Measurements from ENCODE around the gene AAK1.
A peak's percentile ranks its signal among the peaks of the same experiment; 100 is the strongest.
"Not testable (repeated sequence)": the region's sequence is repeated elsewhere in the genome, so short reads cannot be mapped to it uniquely, and the experiment has no call there.

Gene AAK1

GRCh38 chr2:69566669-69567068, 76.9 kb downstream of the AAK1 start:
- DNase-seq, result no peak

GRCh38 chr2:69565431-69565839, 78.1 kb downstream of the AAK1 start:
- DNase-seq, result peak; percentile 73

DNA sequence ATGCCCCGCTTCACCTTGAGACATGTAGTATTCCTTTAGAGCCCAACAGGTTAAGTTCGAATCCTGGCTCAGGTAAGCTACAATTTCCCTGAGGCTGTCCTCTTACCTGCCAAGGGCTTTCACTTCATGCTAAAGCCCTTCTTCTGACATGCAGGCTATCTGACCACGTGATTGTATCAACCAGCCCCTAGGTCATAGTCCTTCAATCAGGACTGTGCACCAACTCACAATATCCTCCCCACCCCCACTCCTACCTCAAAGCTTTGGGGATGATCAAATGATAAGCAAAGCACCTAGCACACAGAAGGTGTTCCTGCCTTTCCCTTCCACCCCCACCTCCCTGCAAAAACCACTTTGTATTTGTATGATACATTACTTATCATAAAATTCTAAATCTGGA, 78.9 kb downstream of the AAK1 start:
- DNase-seq, result no peak

DNA sequence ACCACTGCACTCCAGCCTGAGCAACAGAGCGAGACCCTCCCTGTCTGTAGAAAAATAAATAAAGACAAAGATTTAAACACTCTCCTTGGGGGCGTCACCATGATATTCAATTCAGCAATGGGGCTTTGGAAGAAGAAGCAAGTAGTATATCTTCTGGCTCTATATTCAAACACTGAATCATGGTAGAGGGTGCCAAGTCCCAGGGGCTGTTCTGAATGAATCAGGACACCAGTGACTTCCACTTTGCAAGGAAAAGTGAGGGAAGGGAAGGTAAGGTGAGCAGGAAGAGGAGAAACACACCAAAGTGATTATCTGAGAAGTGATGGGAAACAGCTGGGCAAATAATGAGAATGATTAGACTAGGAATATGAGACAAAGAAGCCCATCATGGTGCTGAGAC, 80.5 kb downstream of the AAK1 start:
- DNase-seq, result no peak

- DNase-seq, result no peak
Observed at GRCh38 chr2:69561101-69561500, 82.4 kb downstream of the AAK1 start.

DNA sequence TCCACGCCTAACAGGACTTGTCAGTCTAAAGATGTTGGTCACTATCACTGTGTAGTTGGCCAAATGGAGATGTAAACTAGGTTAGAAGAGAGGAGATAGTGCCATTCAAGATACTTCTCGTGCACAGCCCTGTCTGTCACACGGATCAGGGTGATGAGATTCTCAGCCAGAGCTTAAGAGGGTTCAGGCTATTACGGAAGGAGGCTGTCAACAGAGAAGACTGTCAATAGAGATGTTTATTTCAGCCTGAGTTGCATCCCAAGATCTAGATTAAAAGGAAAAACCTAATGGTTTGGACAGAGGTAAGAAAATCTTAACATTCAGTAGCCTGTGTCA, 83.4 kb downstream of the AAK1 start:
- no peak for DNase-seq

DNA sequence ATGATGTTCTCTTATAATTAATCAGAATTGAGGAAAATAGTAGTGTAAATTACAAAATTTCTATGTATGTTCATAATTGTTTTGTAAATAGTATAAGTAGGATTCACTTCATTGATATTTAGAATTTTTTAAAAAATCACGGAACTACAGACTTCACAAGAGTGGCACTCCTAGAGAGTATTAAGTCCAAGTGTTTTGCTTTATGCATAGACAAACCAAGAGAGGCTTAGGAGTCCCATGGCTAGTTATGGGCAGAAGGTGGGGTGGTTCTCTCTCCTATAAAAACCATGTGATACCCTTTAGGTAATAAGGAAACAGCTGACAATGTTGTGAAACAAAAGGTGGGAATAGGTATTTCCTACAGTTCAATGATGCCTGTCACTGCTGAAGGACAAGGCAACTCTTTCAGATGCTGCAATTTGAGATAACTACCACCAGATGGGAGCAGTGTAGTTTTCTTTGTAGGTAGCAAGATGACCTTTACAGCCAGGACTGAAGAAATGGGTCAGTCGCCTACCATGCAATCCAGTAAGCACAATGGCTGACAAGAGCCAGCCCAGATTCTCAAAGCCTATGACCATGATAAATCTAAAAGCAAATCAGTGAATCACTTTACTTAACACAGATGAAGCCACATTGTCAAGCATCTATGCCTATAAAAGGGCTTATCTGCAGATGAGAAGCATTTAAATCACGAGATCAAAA, 83.9 kb downstream of the AAK1 start:
- no peak for DNase-seq

DNA sequence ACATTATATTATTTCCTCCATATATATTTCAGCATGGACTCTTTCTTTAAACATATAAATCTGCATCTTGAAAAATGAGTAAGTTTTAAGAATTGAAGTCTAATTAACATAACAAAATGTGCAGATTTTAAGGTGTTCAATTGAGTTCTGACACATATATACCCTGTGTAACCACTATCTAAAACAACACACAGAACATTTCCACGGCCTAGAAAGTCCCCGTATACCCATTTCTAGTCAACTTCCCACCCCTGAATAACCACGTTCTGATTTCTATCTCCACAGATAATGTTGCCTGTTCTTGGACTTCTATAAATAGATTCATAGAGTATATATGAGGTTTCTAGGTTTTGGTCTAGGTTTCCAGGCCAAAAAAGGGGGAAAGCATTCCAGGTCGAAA, 87.5 kb downstream of the AAK1 start:
- no peak for DNase-seq

DNA sequence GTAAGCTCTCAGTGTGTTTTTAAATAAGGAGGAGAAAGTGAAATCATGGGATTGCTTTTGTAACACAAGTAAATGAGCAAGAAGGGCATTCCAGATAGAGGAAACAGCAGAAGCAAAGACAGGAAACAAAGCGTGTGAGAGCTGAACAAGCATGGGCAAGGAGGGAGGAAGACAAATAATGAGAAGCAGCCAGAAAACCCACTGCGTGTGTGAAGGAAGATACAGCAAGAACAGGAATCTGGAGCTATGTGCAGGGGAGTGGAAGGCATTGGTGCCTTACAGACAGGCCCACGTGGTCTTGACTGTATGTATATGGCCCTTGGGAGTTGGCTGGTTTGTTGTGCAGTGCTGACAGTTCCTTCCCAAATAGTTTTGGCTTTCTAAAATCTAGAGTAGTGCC, 88.6 kb downstream of the AAK1 start:
- no peak for DNase-seq

- DNase-seq, result no peak
Observed at GRCh38 chr2:69554568-69554967, 89.0 kb downstream of the AAK1 start.

DNA sequence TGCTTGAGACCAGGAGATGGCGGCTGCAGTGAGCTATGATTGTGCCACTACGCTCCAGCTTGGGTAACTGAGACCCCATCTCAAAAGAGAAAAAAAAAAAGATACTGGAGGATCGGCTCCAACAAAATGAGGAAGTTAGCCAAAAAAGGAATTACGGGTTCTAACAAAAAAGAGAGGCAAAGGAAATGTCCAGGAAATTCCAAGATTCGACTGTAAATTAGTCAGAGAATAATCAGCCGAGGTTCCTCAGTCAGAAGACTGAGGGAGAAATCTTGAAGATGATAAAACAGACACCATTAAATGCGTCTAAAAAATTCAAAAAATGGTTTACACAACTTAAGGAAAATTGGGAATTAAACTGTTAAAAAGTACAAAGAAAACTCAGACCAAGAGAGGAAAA, 89.5 kb downstream of the AAK1 start:
- DNase-seq, result no peak

- DNase-seq, result not testable (repeated sequence)
Observed at GRCh38 chr2:69550511-69550910, 93.0 kb downstream of the AAK1 start.

GRCh38 chr2:69549421-69549820, 94.1 kb downstream of the AAK1 start:
- DNase-seq, result no peak

DNA sequence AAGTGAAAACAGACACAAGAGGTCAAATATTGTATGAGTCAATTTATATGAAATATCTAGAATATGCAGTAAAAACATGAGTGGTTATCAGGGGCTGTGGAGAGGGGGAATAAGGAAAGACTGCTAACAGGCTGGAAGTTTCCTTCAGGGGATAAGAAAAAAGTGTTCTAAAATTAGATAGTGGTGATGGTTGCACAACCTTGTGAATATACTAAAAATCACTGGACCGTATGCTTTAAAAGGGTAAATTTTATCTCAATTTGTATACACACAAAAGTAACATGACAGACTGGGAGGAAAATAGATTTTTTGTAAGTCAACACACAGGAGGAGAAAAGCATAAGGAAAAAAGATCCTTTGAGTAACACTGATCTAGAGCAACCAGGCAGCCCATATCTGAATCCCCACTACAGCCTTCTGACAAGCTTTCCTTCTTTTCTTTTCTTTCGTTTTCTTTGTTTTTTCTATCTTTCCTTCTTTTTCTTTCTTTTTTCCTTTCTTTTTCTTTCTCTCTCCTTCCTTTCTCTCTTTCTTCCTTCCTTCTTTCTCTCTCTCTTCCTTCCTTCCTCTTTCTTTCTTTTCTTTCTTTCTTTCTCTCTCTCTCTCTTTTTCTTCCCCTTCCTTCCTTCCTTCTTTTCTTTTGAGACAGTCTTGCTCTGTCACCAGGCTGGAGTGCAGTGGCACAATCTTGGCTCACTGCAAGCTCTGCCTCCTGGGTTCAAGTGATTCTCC, 95.4 kb downstream of the AAK1 start:
- DNase-seq, result no peak

DNA sequence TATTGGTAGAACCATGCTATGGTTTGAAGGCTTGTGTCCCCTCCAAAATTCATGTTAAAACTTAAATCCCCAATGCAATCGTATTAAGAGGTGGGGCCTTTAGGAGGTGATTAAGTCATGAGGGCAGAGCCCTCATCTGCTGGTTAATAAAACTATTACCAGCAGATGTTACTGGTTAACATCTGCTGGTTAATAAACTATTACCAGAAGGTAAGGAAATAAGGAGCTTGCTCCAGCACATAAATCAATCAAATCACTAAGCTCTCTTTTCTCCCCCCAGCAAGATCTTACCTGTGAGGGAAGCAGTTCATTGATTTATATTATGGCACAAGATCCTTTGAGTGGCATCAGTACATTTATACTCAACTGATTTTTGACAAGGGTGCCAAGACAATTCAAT, 96.9 kb downstream of the AAK1 start:
- DNase-seq, result no peak

DNA sequence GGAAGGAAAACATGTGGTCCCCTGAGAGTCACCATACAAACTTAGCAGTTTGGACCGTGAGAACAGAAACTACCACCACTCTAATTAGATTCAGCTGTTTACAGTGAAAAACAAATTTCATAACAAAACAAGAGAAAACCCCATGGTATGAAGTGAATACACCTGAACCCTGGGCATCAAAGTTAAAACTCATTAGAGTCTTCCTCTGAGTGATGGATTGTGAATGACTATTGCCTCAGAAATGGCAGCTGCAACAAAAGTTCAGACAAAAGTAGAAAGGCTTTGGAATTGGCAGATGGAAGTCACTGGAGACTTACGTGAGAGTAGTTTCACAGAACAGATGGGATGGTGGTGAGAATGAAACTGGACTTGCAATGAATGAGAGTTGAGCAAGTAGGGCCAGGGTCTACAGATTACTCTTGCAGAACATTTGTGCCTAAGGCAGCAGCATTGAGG, 98.0 kb downstream of the AAK1 start:
- no peak for DNase-seq

GRCh38 chr2:69544951-69545350, 98.6 kb downstream of the AAK1 start:
- no peak for DNase-seq

- no peak for DNase-seq
Observed at GRCh38 chr2:69539549-69539908, 104.0 kb downstream of the AAK1 start.

GRCh38 chr2:69538872-69539548, 104.5 kb downstream of the AAK1 start:
- no peak for DNase-seq

DNA sequence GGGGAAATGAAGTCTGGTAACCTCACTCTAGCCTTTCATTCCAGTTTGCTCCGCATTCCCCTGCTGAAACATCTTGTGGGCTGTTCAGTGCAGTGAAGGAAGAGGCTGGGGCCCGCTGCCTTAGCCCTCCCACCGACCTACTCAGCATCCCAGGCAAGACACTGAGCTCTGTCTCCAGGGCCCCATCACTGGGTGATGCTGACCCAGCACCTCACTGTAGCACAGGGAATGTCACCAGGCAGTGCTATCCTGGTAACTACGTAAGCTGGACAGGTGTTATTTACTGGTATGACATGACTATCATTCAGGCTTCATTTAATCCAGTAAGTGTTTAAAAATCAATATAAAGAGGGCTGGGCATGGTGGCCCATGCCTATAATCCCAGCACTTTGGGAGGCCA, 105.3 kb downstream of the AAK1 start:
- no peak for DNase-seq

DNA sequence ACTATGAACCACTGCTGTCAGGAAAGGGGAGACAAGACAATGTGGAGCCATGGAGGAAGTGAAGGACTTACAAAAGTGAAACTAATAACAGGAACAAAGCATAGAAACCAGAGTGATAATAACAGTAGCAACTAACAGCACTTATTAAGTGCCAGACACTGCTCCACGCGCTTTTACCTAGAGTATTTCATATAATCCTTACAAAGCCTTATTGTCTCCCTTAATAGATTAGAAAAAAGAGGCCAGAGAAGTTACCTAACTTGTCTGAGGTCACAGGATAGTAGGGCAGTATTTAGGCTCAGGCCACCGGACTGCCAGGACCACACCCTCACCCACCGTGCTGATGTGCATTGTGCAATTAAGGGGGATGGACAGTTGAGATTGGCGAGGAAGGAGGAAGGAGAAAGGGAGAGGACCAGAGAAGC, 107.7 kb downstream of the AAK1 start:
- DNase-seq, result no peak

- no peak for DNase-seq
Observed at GRCh38 chr2:69531186-69531585, 112.4 kb downstream of the AAK1 start.

DNA sequence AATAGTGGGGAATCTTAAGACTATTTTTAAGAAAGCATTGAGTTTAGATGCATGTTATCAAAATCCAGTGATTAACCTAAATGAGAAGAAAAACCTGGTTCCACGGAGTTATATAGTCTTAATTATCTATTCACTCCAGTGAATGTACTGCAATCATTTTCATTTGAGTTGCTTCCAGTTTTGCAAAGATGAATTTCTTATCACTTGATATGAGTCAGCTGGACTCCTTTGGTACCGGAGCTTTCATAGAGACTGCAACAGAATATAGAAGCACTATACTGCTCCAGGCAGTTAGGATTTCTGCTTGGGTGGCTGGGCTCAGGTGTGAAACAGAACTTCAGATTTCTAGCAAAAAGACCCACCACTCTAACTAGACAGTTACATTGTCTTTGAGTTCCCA, 114.1 kb downstream of the AAK1 start:
- no peak for DNase-seq

DNA sequence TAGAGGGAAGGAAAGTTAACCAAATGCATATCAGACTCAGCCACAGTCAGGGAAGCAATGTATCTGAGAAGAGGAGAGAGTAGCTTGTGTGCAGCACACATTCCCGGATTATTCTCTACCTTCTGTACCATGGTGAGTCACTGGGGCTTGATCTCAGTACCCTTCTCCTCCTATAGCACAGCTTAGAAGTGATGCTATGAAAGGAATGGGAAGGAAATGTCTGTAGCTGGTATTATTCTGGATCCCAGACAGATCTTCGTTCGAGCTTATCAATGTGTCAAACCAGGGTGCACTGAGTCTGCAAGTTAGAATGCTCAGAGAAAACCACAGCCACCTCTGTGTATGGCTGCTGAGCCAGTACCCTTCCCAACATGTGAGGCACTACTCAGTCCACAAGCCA, 118.3 kb downstream of the AAK1 start:
- DNase-seq, result no peak
